Transverse colon (tissue), 4 donors: ENCODE results near the gene ATG12. TPM values are rescaled to one million over a fixed set of nuclear protein-coding genes. Genes with fewer than 3 reads are reported as not detected.

ENCODE experiments used
- DNase-seq: peaks from one replicate; pipeline ENCODE4 v3.0.0-alpha.2; 2019
- H3K27ac ChIP-seq, 4 donors: fragments of 200-600 bp; sonication (generic); 2 replicates each; pipeline ENCODE4 v1.5.1; 2016 to 2018; ENCODE audit warnings: inconsistent platforms in 4 of 4
- H3K27me3 ChIP-seq: fragments of 200-600 bp; sonication (generic); 2 replicates; pipeline ENCODE4 v1.5.1; 2017; ENCODE audit warnings: inconsistent platforms
- H3K36me3 ChIP-seq, 4 donors: fragments of 200-600 bp; sonication (generic); 2 replicates each; pipeline ENCODE4 v1.5.1; 2017 to 2019; ENCODE audit warnings: inconsistent platforms in 4 of 4
- H3K4me1 ChIP-seq, 4 donors: fragments of 200-600 bp; sonication (generic); 2 replicates each; pipeline ENCODE4 v1.5.1; 2017 to 2020; ENCODE audit warnings: inconsistent platforms in 4 of 4
- H3K4me3 ChIP-seq, 4 donors: fragments of 200-600 bp; sonication (generic); 1 replicate in 1 of 4; 2 replicates in 3 of 4; pipeline versions ENCODE4 v1.5.1 to v1.6.1; 2017 to 2019; ENCODE audit warnings: inconsistent platforms in 4 of 4
- H3K9me3 ChIP-seq, 2 donors: fragments of 200-600 bp; sonication (generic); 2 replicates each; pipeline ENCODE4 v1.5.1; 2017 to 2019; ENCODE audit warnings: inconsistent platforms in 2 of 2
- EP300 ChIP-seq: sonication (generic); formaldehyde crosslinking; IDR thresholded peaks from one replicate; pipeline ENCODE4 v1.6.1; 2017; ENCODE audit warnings: antibody characterized with exemption, low read depth
- POLR2A ChIP-seq: fragments of 450-650 bp; IDR thresholded peaks from one replicate; pipeline ENCODE4 v1.6.1; 2016; ENCODE audit warnings: antibody characterized with exemption, mild to moderate bottlenecking, moderate library complexity
- POLR2AphosphoS5 ChIP-seq, 3 donors: sonication (generic); formaldehyde crosslinking; IDR thresholded peaks; one replicate each; pipeline ENCODE4 v1.6.1; 2016; ENCODE audit warnings: antibody characterized with exemption in 3 of 3
- WGBS, 2 donors: methylation state at CpG; one replicate each; pipeline ENCODE4 v1.1.5; 2018; ENCODE audit warnings: low coverage in 1 of 2; 5-methylcytosine and 5-hydroxymethylcytosine counted together
- in situ Hi-C, 4 donors: fragments of 200-750 bp; cut with MboI; loops; one replicate each; pipeline versions ENCODE4 v1.15.0 to v1.15.1; 2017; ENCODE audit warnings: low sequenced_read_pairs in 3 of 4, low pct_ligation_motif_present in 1 of 4, low pct_unique_long_range_greater_than_20kb in 1 of 4
- intact Hi-C: fragments of 100-400 bp; cut with DNase I; formaldehyde crosslinking; loops from one replicate; pipeline ENCODE4 v1.15.1; 2023; ENCODE audit warnings: low total_unique reads
- total RNA-seq, 4 donors: library from RNA; depleted of rRNA; stranded (reverse); fragments of >200 nt; gene quantifications; one replicate each; pipeline ENCODE4 v1.1.0, GENCODE V29; 2016
- TF ChIP-seq, protein P1 (sequence below), 5 experiments: fragments of 200-600 bp in 3 of 5; fragments of 450-650 bp in 2 of 5; sonication (generic) in 3 of 5; IDR thresholded peaks; 1 replicate in 2 of 5; 2 replicates in 3 of 5; pipeline ENCODE4 v1.5.1; 2016 to 2017; ENCODE audit warnings: antibody characterized with exemption in 5 of 5, inconsistent platforms in 3 of 5, mild to moderate bottlenecking in 2 of 5, moderate library complexity in 1 of 5

ATG12 gene
- total RNA-seq, 4 donors from 2014 or later = 18.7 to 51.3 (median 31.4) TPM

DNA sequence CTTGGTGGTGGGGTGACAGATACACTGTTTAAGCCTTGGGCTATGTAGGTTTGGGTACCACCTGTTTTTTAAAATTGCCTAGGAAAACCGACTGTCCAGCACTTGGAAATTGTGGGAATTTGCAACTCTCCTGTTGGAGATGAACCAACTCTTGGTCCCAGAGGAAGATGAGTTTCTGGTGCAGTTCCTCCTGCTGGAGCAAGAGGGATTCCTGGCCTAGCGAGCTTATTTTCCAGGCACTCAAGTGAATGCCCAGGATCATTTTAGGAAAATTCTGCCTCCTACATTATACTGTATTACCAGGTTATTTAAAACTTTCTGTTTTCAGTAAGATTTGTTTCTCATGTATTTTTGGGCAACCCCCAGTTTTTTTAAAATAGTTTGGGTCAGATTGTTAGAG, 34.1 kb upstream of the ATG12 start:
- DNase-seq = no peak
- Histone ChIP-seq H3K27ac (no peak overlapping the region), H3K27me3 (no peaks in the 10 kb centered on the region), H3K36me3 (peaks cover 0 to 15% (median under 1%) of the 10 kb centered on the region in 4 donors), H3K4me1 (no peaks in the 10 kb centered on the region), H3K4me3 (no peak overlapping the region), H3K9me3 (no peaks in the 10 kb centered on the region)
- 86 to 100% methylated on average over 1 to 2 of the region's 2 CpGs for WGBS, 2 donors
- in situ Hi-C loops = no loop called here
- intact Hi-C loops = no loop called here
- TF ChIP-seq, protein P1, sequence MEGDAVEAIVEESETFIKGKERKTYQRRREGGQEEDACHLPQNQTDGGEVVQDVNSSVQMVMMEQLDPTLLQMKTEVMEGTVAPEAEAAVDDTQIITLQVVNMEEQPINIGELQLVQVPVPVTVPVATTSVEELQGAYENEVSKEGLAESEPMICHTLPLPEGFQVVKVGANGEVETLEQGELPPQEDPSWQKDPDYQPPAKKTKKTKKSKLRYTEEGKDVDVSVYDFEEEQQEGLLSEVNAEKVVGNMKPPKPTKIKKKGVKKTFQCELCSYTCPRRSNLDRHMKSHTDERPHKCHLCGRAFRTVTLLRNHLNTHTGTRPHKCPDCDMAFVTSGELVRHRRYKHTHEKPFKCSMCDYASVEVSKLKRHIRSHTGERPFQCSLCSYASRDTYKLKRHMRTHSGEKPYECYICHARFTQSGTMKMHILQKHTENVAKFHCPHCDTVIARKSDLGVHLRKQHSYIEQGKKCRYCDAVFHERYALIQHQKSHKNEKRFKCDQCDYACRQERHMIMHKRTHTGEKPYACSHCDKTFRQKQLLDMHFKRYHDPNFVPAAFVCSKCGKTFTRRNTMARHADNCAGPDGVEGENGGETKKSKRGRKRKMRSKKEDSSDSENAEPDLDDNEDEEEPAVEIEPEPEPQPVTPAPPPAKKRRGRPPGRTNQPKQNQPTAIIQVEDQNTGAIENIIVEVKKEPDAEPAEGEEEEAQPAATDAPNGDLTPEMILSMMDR (IDR thresholded peaks at IDR 0.05) = no peak
- TF ChIP-seq POLR2A (no peak), EP300 (no peak), POLR2AphosphoS5 (IDR thresholded peaks at IDR 0.05) (no peak)

DNA sequence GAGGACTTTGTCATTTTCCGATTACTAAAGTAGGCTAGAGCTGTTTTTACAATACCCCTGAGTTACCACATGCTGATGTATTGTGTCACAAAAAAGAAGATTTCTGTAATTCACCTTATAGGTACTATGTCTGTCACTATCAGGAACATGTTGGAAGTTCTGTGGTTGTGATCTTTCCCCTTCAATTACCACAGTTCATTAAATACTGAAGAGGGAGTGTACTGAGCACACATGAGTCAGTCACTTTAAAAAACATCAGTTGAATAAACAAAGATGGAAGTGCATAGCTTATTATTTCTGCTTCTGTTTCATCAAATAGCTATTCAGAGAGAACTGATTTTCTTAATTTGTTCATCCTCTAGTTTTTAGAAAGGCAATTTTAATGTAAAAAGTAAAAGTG, 32.0 kb upstream of the ATG12 start:
- Histone ChIP-seq H3K27ac (no peak overlapping the region), H3K36me3 (peaks cover 0 to 20% (median 2%) of the 10 kb centered on the region in 4 donors), H3K9me3 (no peaks in the 10 kb centered on the region), H3K4me3 (no peak overlapping the region), H3K4me1 (no peaks in the 10 kb centered on the region), H3K27me3 (no peaks in the 10 kb centered on the region)
- DNase-seq = no peak
- 95 to 100% methylated on average over 1 of the region's 1 CpG for WGBS, 2 donors
- intact Hi-C loops = no loop called here
- in situ Hi-C loops = no loop called here
- TF ChIP-seq POLR2AphosphoS5 (IDR thresholded peaks at IDR 0.05) = no peak

DNA sequence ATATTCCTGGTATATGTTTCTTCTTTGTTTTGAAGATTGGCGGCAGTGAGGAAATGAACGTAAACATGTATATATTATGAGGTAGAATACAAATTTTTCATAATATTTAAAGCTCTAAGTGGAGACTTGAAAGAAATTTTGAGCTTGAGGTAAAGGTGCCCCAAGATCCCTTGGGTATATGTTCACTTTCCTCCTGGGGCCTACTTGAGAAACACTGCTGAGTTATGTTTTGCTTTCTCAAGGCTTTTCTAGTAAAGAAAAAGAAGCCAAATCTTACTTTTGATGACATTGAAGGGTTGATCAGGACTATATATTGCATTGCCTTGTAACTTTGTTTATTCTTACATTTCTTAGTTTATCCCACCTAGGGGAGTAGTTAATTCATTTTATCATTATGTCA, 31.1 kb upstream of the ATG12 start:
- intact Hi-C loops = no loop called here
- TF ChIP-seq EP300 (no peak), POLR2AphosphoS5 (IDR thresholded peaks at IDR 0.05) (no peak), POLR2A (no peak)
- TF ChIP-seq, protein P1 (IDR thresholded peaks at IDR 0.05) = no peak

DNA sequence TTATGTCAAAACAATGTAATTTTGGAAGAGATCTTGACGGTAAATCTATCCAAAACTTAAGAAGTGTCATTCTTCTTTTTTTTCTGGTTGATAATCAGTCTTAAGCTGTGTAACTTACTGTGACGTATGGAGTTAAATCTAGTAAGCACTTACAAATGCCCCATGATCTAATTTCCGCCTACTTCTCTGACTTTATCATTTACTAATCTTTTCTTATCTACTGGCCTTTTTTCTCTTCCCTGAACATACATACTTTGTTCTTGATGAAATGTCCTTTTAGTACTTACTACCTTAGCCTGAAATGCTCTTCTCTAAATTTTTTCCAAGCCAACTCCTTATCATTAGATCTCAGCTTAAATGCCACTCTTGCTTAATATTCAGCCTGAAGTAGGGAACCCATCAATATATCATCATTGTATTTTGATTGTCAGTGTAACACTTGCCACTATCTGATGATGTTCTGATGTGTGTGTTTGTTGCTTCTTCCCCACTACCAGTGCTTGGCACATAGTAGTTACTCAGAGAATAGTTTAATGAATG, 28.0 kb upstream of the ATG12 start:
- no peaks in the 10 kb centered on the region for H3K9me3 ChIP-seq
- intact Hi-C loops (no loop called here), in situ Hi-C loops (no loop called here)
- peaks cover 0 to 20% (median 2%) of the 10 kb centered on the region in 4 donors for H3K36me3 ChIP-seq
- 85 to 96% methylated on average over 3 of the region's 3 CpGs for WGBS, 2 donors
- H3K27ac ChIP-seq = no peak overlapping the region
- peaks cover 0 to 6% (median 0%) of the 10 kb centered on the region in 4 donors for H3K4me1 ChIP-seq
- H3K27me3 ChIP-seq = no peaks in the 10 kb centered on the region
- TF ChIP-seq, protein P1 (IDR thresholded peaks at IDR 0.05) = no peak
- no peak for TF ChIP-seq EP300
- TF ChIP-seq POLR2AphosphoS5 (IDR thresholded peaks at IDR 0.05) = no peak
- no peak for TF ChIP-seq POLR2A
- no peak for DNase-seq
- H3K4me3 ChIP-seq = no peak overlapping the region

More for the DNA sequence above, 31.1 kb upstream of the ATG12 start:
- Histone ChIP-seq H3K4me1 (no peaks in the 10 kb centered on the region), H3K27me3 (no peaks in the 10 kb centered on the region), H3K27ac (no peak overlapping the region), H3K4me3 (no peak overlapping the region), H3K36me3 (peaks cover 0 to 20% (median 2%) of the 10 kb centered on the region in 4 donors), H3K9me3 (no peaks in the 10 kb centered on the region)
- no peak for DNase-seq
- in situ Hi-C loops = no loop called here
- WGBS, 2 donors = 95 to 97% methylated on average over 2 of the region's 2 CpGs

DNA sequence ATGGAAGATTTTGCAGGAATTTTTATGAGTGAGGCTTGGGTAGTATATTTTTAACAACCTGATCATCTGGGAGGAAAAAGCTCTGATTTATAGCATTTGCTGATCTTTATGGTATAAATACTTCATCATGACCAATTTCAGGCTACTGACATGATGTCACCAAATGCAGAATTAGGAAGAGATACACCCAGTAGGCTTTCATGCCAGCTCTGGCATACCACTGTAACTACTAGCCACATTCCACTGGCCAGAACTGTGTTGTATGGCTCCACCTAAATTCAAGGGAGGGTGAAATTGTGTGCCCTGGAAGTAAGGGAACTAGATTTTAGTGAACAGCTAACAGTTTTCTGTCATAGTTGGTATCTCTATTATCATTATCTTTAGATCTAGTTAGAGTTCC, 18.0 kb upstream of the ATG12 start:
- Histone ChIP-seq H3K9me3 (peaks cover 7 to 10% of the 10 kb centered on the region in 2 donors), H3K4me3 (no peak overlapping the region), H3K36me3 (no peaks in the 10 kb centered on the region), H3K4me1 (peaks cover 14 to 41% (median 19%) of the 10 kb centered on the region in 4 donors), H3K27ac (no peak overlapping the region), H3K27me3 (no peaks in the 10 kb centered on the region)
- in situ Hi-C loops = no loop called here
- intact Hi-C loops = no loop called here
- no peak for DNase-seq
- TF ChIP-seq EP300 (no peak), POLR2AphosphoS5 (IDR thresholded peaks at IDR 0.05) (no peak), POLR2A (no peak)
- TF ChIP-seq, protein P1 (IDR thresholded peaks at IDR 0.05) = no peak
